ENCODE measurements around the gene SNAP25. TPM values are rescaled to one million over a fixed set of nuclear protein-coding genes. Genes with fewer than 3 reads are reported as not detected.

The SNAP25 gene
- total RNA-seq, 2 donors from 2014 or later = 0.67 to 2.2 TPM

- Histone ChIP-seq H3K27ac (no peak overlapping the region), H3K9ac (ENCODE audit: low read depth in 2 of 2, low read length in 2 of 2) (no peak overlapping the region), H3K4me3 (no peak overlapping the region), H3K36me3 (no peaks in the 10 kb centered on the region), H3K9me3 (no peaks in the 10 kb centered on the region), H3K4me1 (no peaks in the 10 kb centered on the region), H3K27me3 (no peaks in the 10 kb centered on the region)
- intact Hi-C loops (cut with DNase I) = no loop called here
- no peak for DNase-seq
- TF ChIP-seq CTCF (IDR thresholded peaks at IDR 0.05) = no peak
Measured at GRCh38 chr20:10297223-10297622, 78.6 kb downstream of the SNAP25 start.

- Histone ChIP-seq H3K27me3 (no peaks in the 10 kb centered on the region), H3K36me3 (no peaks in the 10 kb centered on the region), H3K9me3 (no peaks in the 10 kb centered on the region), H3K9ac (ENCODE audit: low read depth in 2 of 2, low read length in 2 of 2) (no peak overlapping the region), H3K4me3 (no peak overlapping the region), H3K4me1 (no peaks in the 10 kb centered on the region), H3K27ac (no peak overlapping the region)
- intact Hi-C loops (cut with DNase I) = no loop called here
- no peak for DNase-seq
- no peak for TF ChIP-seq CTCF (IDR thresholded peaks at IDR 0.05)
Measured at GRCh38 chr20:10297684-10298240, 79.1 kb downstream of the SNAP25 start.

GRCh38 chr20:10300582-10301446, 82.2 kb downstream of the SNAP25 start:
- DNase-seq = no peak
- no peak overlapping the region for H3K9ac ChIP-seq (ENCODE audit: low read depth in 2 of 2, low read length in 2 of 2)
- intact Hi-C loops (cut with DNase I) = no loop called here
- no peaks in the 10 kb centered on the region for H3K4me1 ChIP-seq
- no peaks in the 10 kb centered on the region for H3K9me3 ChIP-seq
- H3K27me3 ChIP-seq = no peaks in the 10 kb centered on the region
- no peaks in the 10 kb centered on the region for H3K36me3 ChIP-seq
- H3K27ac ChIP-seq = no peak overlapping the region
- no peak overlapping the region for H3K4me3 ChIP-seq
- TF ChIP-seq CTCF (IDR thresholded peaks at IDR 0.05) = no peak

- intact Hi-C loops (cut with DNase I) = no loop called here
- no peaks in the 10 kb centered on the region for H3K36me3 ChIP-seq
- H3K9ac ChIP-seq (ENCODE audit: low read depth in 2 of 2, low read length in 2 of 2) = no peak overlapping the region
Measured at GRCh38 chr20:10303852-10304251, 85.2 kb downstream of the SNAP25 start.

GRCh38 chr20:10304471-10305046, 85.9 kb downstream of the SNAP25 start:
- DNase-seq = no peak
- intact Hi-C loops (cut with DNase I) = no loop called here

More at GRCh38 chr20:10303852-10304251, 85.2 kb downstream of the SNAP25 start:
- no peak overlapping the region for H3K4me3 ChIP-seq
- no peaks in the 10 kb centered on the region for H3K4me1 ChIP-seq
- DNase-seq = no peak
- no peaks in the 10 kb centered on the region for H3K27me3 ChIP-seq
- no peak overlapping the region for H3K27ac ChIP-seq
- TF ChIP-seq CTCF (IDR thresholded peaks at IDR 0.05) = no peak
- H3K9me3 ChIP-seq = no peaks in the 10 kb centered on the region

More at GRCh38 chr20:10304471-10305046, 85.9 kb downstream of the SNAP25 start:
- Histone ChIP-seq H3K27ac (no peak overlapping the region), H3K9me3 (no peaks in the 10 kb centered on the region), H3K36me3 (no peaks in the 10 kb centered on the region), H3K4me3 (no peak overlapping the region), H3K27me3 (no peaks in the 10 kb centered on the region), H3K4me1 (no peaks in the 10 kb centered on the region), H3K9ac (ENCODE audit: low read depth in 2 of 2, low read length in 2 of 2) (no peak overlapping the region)
- no peak for TF ChIP-seq CTCF (IDR thresholded peaks at IDR 0.05)

Measured in colonic mucosa (tissue), 4 donors.